GM19395 (cell line): ENCODE data around the gene GMDS.

Experiments
- ATAC-seq: cut with Tn5 transposase; IDR thresholded peaks from one replicate; pipeline ENCODE4 v1.9.1; 2021; ENCODE audit warnings: mild to moderate bottlenecking, moderate library complexity; ENCODE audit not compliant: unreplicated experiment

The GMDS gene

GRCh38 chr6:2181567-2181966 lies 63.8 kb downstream of the GMDS start:
- no peak for ATAC-seq

- no peak for ATAC-seq
Measured at GRCh38 chr6:2179950-2180349, 65.5 kb downstream of the GMDS start.

DNA sequence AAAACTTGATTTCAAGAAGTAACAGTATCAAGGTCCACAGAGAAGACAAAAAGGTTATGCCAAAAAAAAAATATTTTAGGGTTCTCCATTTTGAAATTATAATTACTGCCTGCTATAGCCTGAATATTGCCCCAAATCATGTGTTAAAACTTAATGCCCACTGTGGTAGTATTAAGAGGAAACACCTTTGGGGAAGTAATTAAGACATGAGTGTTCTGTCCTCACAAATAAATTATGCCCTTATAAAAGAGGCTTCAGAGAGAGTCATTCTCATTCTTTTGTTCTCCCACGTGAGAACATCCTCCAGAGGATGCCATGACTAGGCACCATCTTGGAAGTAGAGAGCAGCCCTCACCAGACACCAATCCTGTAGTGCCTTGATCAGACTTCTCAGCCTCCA lies 66.2 kb downstream of the GMDS start:
- ATAC-seq, result no peak

DNA sequence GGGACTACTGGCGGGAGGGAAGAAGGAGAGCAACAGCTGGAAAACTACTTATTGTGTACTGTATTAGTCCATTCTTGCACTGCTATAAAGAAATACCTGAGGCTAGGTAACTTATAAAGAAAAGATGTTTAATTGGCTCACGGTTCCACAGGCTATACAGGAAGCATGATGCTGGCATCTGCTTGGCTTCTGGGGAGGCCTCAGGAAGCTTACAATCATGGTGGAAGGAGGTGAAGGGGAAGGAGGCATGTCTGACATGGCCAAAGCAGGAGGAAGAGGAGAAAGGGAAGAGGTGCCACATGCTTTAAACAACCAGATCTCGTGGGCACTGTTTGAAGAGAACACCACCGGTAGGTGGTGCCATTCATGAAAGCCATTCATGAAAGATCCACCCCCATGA lies 67.3 kb downstream of the GMDS start:
- ATAC-seq, result no peak

DNA sequence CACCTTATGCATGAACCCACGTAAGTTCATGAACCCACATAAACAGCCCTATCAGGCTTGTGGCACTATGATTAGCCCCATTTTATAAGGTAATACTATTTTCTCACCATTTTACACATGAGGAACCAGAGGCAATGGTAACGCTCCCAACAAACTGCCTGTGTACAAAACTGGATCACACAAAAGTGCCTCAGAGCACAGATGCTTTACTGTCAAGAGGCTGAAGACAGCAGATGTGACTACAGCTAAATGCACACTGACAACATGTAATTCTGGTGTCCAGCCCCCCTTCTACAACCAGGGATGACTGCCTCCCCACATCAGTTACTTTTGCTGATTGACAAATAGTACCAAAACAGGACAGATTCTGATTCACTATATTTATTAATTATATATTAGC lies 69.6 kb downstream of the GMDS start:
- ATAC-seq, result no peak

GRCh38 chr6:2173203-2173961 lies 72.0 kb downstream of the GMDS start:
- ATAC-seq, result no peak

DNA sequence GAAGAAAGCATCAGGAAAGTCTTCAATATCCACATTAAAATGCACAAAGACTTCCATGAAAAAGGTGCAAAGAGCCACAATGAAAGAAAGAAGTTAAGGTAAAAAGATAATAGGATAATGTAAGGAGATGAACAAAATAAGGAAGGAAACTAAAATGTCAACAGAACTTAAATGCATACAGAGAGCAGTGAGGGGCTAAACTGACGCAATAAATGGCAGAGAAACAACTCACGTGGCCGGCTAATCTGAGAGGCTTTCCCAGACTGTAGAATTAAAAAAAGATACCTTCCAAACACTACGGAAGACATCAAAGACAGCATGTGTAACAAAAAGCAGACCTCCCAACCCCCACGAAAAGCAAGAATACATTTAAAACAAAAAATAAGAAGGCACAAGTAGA lies 73.7 kb downstream of the GMDS start:
- no peak for ATAC-seq

GRCh38 chr6:2168480-2168879 lies 76.9 kb downstream of the GMDS start:
- no peak for ATAC-seq

DNA sequence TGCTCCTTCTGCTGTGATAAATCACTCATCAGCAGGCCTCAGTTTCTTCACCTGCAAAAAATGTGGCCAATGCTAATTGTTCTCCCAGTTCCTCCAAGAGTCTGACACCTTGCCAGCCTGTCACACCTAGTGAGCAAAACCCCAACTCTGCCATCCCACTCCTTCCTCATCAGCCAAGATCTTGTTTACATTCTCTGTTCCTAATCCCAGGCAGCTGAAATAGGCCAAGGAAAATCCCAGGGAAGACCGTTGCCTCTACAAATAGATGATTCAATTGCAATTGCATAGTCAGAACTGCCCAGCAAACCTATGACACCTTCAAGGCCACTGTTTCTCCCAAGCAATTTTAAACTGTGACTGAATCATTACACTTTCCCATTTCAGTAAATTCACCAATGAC lies 78.7 kb downstream of the GMDS start:
- ATAC-seq, result no peak

GRCh38 chr6:2165286-2165685 lies 80.1 kb downstream of the GMDS start:
- ATAC-seq, result no peak

- ATAC-seq, result no peak
Measured at GRCh38 chr6:2164481-2164880, 80.9 kb downstream of the GMDS start.

DNA sequence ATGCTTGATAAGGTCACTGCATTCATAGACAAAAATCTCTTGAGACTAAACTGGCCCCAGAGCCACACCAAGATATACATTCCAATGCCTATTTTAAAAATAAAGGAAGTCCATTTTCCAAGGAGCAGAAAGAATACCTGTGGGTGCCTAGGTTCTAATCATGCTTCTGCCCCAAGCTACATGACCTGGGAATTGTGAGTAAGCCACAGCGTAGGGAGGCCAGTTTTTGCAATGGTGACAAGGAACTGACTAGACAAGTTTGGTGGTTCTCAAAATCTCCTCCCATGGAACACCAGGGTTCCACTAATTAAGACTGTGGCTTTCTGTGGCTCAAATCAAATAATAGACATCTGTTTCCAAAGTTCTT lies 83.3 kb downstream of the GMDS start:
- ATAC-seq, result no peak

- no peak for ATAC-seq
Measured at GRCh38 chr6:2158596-2159271, 86.7 kb downstream of the GMDS start.

- ATAC-seq, result no peak
Measured at GRCh38 chr6:2157441-2158127, 87.8 kb downstream of the GMDS start.

DNA sequence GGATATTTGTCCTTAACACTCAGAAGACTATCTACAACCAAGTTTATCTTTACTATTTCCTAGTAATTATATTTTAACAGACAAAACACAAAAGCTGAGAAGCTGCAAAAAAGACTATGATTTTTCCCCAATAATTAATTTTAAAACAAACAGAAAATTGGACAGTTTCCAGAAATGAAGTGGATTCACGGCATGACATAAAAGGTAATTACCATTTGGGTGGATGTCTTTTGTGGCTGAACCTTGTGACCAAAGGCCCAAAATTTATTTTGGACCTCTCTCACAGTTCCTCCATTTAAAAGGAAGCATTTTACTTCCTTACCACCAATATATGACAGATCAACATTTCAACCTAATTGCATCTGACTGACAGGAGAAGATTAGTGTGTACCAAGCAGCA lies 90.2 kb downstream of the GMDS start:
- ATAC-seq, result no peak

- no peak for ATAC-seq
Measured at GRCh38 chr6:2149361-2150006, 95.9 kb downstream of the GMDS start.

DNA sequence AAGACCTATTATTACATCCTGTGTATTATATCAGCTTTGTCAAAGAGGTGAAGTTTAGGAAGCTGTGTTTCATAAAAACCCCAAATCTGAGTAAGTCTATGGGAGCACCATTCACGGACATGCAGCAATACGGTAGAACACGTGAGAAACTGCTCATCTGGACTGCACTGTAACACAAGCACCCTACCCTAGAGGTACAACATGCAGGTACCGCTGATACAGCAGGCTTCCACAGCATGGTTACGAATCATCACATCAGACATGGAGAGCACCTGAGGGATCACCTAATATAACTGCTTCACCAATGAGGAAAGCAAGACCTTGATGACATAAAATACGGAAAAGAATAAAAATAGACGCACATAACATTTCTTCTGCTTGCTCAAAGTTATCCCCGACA lies 96.7 kb downstream of the GMDS start:
- no peak for ATAC-seq

- no peak for ATAC-seq
Measured at GRCh38 chr6:2147766-2148448, 97.5 kb downstream of the GMDS start.

DNA sequence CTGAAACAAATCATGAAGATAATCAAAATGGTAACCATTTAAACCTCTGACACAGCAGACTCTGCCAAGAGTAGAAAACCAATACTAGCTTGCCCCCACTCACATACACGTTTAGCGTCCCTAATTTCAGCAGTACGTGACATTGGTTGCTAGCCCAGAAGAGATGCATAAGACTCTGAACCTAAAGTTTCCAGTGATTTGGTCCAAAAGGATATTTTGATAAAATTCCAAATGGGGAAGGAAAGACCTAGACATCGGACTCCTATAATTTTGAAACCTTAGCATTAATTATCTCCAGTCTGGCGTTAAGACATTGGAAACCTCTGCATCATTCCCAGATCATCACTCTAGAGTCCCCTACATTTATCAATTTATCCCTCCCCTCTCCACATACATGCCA lies 98.1 kb downstream of the GMDS start:
- ATAC-seq, result no peak

GRCh38 chr6:2144210-2144609 lies 101.2 kb downstream of the GMDS start:
- no peak for ATAC-seq

GRCh38 chr6:2141644-2142290 lies 103.6 kb downstream of the GMDS start:
- ATAC-seq, result no peak
